ENCODE results near the gene CXCR6.

The CXCR6 gene

DNA sequence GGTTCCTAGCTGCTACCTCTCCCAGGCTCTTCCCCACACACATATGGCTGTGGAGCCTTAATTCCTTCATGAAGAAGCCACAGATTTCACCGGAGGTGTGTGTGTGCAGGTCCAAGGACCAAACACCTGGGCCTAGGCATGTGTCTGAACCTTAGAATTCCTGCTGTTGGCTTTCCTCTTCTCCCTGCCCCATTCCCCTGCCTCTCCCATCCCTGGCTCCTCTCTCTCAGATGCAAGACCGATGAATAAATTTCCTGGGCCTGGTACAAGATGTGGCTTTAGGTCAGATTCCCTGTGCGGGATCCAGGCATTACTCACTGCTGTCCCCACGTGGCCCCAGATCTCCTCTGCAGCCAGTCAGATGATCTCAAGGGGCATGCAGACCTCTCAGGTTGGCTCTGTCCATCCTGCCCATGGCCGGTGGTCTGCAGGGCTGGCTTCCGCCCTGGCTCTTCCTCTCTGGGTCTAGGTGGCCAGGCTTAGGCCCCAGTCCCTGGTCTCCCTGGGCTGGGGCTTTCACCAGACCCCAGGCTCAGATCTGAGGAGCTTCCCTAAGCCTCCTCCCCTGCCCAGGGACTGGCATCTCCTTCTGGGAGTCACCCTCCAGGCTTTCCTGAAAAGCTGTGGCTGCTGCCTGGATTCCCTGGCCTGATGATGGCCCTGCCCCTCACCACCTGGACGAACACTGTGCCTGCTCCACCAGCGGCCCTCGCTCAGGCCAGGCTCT is 36.4 kb upstream of the CXCR6 start:
- no peak for DNase-seq (ENCODE audit: low read depth)
- peak; percentile 52 for TF ChIP-seq CTCF (IDR thresholded peaks at IDR 0.05; ENCODE audit: control insufficient read depth, extremely low read depth, insufficient read depth)
- H3K4me3 ChIP-seq (ENCODE audit: low read depth, low read length), result no peak overlapping the region

DNA sequence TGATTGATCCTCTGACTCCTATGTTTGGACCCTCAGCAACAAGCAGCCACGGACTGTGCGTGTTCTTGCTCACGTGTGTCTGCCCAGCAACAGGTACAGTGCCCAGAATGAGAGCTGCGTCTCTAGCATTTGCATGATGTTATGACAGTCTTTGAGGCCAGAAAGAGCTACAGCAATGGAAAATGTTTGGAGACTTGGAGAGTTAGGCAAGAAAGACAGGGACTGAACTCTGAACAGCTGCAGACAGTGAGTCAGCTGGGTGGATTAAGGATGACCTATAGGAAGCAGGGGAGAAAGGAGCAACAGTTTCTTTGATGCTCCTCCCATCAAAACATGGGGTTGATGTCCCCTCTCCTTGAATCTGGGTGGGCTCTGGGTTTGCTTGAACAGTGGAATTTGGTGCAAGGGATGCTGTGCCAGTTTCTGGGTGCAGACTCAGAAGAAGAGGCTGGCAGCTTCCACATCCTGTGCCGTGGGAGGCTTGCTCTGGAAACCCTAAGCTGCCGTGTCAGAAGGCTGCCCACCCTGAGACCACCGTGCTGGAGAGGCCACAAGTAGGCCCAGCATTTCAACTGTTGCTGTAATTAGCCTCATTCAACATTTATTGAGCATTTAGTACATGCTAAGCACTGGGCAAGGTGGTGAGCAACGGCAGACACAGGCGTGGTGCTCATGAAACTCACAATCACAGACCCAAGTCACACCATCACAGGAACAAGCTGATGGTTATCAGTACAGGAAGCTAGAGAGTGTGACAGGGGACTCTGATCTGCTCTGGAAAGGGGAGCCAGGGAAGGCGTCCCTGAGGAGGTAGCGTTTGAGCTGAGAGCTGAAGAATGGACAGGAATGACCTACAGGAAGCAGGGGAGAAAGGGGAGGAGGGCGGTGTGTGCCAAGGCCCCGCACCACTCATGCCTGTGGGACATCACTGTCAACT is 35.2 kb upstream of the CXCR6 start:
- no peak overlapping the region for H3K4me3 ChIP-seq (ENCODE audit: low read depth, low read length)
- no peak for TF ChIP-seq CTCF (IDR thresholded peaks at IDR 0.05; ENCODE audit: control insufficient read depth, extremely low read depth, insufficient read depth)
- DNase-seq (ENCODE audit: low read depth), result no peak

DNA sequence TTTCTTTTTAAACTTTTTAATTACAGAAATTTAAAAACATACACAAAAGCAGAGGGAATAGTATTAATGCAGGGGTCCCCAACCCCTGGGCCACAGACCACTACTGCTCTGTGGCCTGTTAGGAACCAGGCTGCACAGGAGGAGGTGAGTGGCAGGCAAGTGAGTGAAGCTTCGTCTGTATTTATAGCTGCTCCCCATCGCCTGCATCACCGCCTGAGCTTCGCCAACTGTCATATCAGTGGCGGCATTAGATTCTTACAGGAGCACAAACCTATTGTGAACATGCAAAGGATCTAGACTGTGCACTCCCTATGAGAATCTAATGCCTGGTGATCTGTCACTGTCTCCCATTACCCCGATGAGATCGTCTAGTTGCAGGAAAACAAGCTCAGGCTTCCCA is 34.5 kb upstream of the CXCR6 start:
- no peak overlapping the region for H3K4me3 ChIP-seq (ENCODE audit: low read depth, low read length)
- no peak for DNase-seq (ENCODE audit: low read depth)
- no peak for TF ChIP-seq CTCF (IDR thresholded peaks at IDR 0.05; ENCODE audit: control insufficient read depth, extremely low read depth, insufficient read depth)

DNA sequence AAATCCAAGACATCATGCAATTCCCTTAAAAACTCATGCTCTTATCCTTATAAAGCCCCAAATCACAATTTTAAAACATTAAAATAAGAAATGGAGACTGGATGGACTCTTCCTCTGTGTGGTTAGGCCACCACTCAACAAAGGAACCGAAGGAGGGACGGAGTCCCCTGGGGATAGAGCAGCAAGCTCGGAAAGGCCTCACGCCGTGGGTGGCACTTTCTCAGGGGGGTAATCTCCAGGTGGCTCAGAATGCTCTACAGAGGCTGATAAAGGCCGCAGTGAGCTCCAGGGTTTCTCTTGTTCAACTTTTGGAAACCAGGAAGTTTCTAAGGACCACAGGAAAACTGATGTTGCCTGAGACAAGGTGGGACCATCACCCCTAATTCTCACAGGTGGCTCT is 33.7 kb upstream of the CXCR6 start:
- TF ChIP-seq CTCF (IDR thresholded peaks at IDR 0.05; ENCODE audit: control insufficient read depth, extremely low read depth, insufficient read depth), result no peak
- no peak for DNase-seq (ENCODE audit: low read depth)
- no peak overlapping the region for H3K4me3 ChIP-seq (ENCODE audit: low read depth, low read length)

DNA sequence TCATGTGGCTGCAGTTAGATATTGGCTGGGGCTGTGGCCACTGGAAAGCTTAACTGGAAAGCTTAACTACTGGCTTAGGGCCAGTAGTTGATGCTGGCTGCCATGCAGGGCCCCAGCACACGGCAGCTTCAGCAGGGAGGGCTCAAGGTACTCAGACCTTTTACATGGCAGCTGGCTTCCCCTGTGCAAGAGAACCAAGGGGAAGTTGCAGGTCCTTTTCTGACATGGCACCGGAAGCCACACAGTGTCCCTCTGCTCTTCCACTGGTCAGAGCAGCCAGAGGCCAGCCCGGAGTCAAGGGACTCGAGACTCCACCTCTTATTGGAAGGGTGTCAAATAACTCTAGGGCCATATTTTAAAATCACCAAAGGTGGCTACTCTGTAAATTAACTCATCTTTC is 32.4 kb upstream of the CXCR6 start:
- H3K4me3 ChIP-seq (ENCODE audit: low read depth, low read length), result no peak overlapping the region
- TF ChIP-seq CTCF (IDR thresholded peaks at IDR 0.05; ENCODE audit: control insufficient read depth, extremely low read depth, insufficient read depth), result no peak
- DNase-seq (ENCODE audit: low read depth), result no peak

GRCh38 chr3:45911511-45912226 is 31.6 kb upstream of the CXCR6 start:
- no peak overlapping the region for H3K4me3 ChIP-seq (ENCODE audit: low read depth, low read length)
- DNase-seq (ENCODE audit: low read depth), result no peak
- TF ChIP-seq CTCF (IDR thresholded peaks at IDR 0.05; ENCODE audit: control insufficient read depth, extremely low read depth, insufficient read depth), result no peak

Data from LNCaP clone FGC (cell line).